OCI-LY7 (cell line): ENCODE results near the gene LBR.

Experiments
- EZH2phosphoT487 ChIP-seq: fragments of 200-600 bp; sonication (generic); IDR thresholded peaks from 2 replicates; pipeline ENCODE4 v1.6.1; 2018; ENCODE audit warnings: low read depth, borderline replicate concordance, mild to moderate bottlenecking, mixed run types, antibody characterized with exemption, low read length, moderate library complexity, mixed read lengths
- TF ChIP-seq, protein P1 (sequence below): fragments of 200-600 bp; sonication (generic); conservative IDR thresholded peaks from 2 replicates; pipeline ENCODE4 v1.5.1; 2014; ENCODE audit warnings: mild to moderate bottlenecking, antibody characterized with exemption, low read length, moderate library complexity, mixed read lengths

DNA sequence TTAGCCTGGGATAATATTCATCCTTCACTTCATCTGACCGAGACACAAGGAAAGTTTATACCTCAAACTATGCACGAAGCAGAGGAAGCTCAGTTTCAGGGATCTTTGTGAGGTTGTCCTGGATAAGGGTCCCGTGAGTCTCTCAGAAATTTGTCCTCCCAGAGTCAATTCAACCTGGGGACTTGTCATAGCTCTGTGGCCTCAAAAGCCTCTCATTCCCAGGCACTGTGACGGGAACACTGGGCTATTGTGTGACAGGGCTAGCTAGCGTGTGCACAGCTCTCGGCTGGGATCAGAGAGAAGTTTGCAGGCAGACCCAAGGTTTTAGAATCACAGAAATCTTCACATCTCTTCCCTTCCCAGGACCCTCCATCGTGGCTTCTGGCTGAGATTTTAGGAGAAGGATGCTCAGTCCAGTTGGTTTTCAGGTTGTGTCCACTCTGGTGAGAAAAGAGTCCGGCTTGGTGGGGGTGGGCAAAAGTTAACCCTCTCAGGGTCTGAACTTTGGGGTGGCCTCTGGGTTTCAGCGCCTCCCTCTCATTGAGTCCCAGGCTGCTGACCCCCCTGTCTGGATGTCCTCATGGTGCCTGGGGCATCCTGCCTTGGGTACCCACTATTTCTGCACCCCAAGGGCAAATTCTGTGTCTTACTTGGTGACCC is 20.4 kb upstream of the LBR start:
- TF ChIP-seq, protein P1, sequence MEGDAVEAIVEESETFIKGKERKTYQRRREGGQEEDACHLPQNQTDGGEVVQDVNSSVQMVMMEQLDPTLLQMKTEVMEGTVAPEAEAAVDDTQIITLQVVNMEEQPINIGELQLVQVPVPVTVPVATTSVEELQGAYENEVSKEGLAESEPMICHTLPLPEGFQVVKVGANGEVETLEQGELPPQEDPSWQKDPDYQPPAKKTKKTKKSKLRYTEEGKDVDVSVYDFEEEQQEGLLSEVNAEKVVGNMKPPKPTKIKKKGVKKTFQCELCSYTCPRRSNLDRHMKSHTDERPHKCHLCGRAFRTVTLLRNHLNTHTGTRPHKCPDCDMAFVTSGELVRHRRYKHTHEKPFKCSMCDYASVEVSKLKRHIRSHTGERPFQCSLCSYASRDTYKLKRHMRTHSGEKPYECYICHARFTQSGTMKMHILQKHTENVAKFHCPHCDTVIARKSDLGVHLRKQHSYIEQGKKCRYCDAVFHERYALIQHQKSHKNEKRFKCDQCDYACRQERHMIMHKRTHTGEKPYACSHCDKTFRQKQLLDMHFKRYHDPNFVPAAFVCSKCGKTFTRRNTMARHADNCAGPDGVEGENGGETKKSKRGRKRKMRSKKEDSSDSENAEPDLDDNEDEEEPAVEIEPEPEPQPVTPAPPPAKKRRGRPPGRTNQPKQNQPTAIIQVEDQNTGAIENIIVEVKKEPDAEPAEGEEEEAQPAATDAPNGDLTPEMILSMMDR, result no peak
- TF ChIP-seq EZH2phosphoT487, result no peak
